ENCODE data around the gene SERPINB11.
"Not testable (repeated sequence)": the region's sequence is repeated elsewhere in the genome, so short reads cannot be mapped to it uniquely, and the experiment has no call there.

Gene SERPINB11

GRCh38 chr18:63725682-63726480 lies 23.1 kb downstream of the SERPINB11 start:
- DNase-seq (ENCODE audit: low read depth, low spot score), result no peak

- DNase-seq (ENCODE audit: low read depth, low spot score), result no peak
These were observed 28.0 kb downstream of the SERPINB11 start for GRCh38 chr18:63730773-63731172.

- DNase-seq (ENCODE audit: low read depth, low spot score), result no peak
These were observed 28.5 kb downstream of the SERPINB11 start for GRCh38 chr18:63731215-63731614.

GRCh38 chr18:63736876-63737275 lies 34.1 kb downstream of the SERPINB11 start:
- DNase-seq (ENCODE audit: low read depth, low spot score), result no peak

- DNase-seq (ENCODE audit: low read depth, low spot score), result no peak
These were observed 39.0 kb downstream of the SERPINB11 start for GRCh38 chr18:63741769-63742168.

- no peak for DNase-seq (ENCODE audit: low read depth, low spot score)
These were observed 44.2 kb downstream of the SERPINB11 start for GRCh38 chr18:63747006-63747405.

GRCh38 chr18:63749489-63749888 lies 46.7 kb downstream of the SERPINB11 start:
- no peak for DNase-seq (ENCODE audit: low read depth, low spot score)

GRCh38 chr18:63752636-63753035 lies 49.9 kb downstream of the SERPINB11 start:
- DNase-seq (ENCODE audit: low read depth, low spot score), result no peak

GRCh38 chr18:63753676-63754075 lies 50.9 kb downstream of the SERPINB11 start:
- DNase-seq (ENCODE audit: low read depth, low spot score), result no peak

- no peak for DNase-seq (ENCODE audit: low read depth, low spot score)
These were observed 54.8 kb downstream of the SERPINB11 start for GRCh38 chr18:63757541-63757940.

- no peak for DNase-seq (ENCODE audit: low read depth, low spot score)
These were observed 56.0 kb downstream of the SERPINB11 start for GRCh38 chr18:63758615-63759240.

- not testable (repeated sequence) for DNase-seq (ENCODE audit: low read depth, low spot score)
These were observed 57.0 kb downstream of the SERPINB11 start for GRCh38 chr18:63759786-63760185.

- no peak for DNase-seq (ENCODE audit: low read depth, low spot score)
These were observed 59.8 kb downstream of the SERPINB11 start for GRCh38 chr18:63762518-63762917.

GRCh38 chr18:63763831-63764600 lies 61.3 kb downstream of the SERPINB11 start:
- no peak for DNase-seq (ENCODE audit: low read depth, low spot score)

GRCh38 chr18:63765837-63766236 lies 63.1 kb downstream of the SERPINB11 start:
- no peak for DNase-seq (ENCODE audit: low read depth, low spot score)

Data from activated naive CD8-positive, alpha-beta T cell treated with anti-CD3 and anti-CD28 coated beads, Interleukin-2, amount 50 U/mL, for 16 hours (primary cell).